ENCODE results near the gene HSPBP1. TPM values are rescaled to one million over a fixed set of nuclear protein-coding genes. Genes with fewer than 3 reads are reported as not detected.

The HSPBP1 gene
- total and polyA plus RNA-seq, 9 of the 15 experiments (the other 6 are each of a cell fraction or from before 2014, with no cell fraction given): 0.83 to 81.3 (median 21.8) TPM

DNA sequence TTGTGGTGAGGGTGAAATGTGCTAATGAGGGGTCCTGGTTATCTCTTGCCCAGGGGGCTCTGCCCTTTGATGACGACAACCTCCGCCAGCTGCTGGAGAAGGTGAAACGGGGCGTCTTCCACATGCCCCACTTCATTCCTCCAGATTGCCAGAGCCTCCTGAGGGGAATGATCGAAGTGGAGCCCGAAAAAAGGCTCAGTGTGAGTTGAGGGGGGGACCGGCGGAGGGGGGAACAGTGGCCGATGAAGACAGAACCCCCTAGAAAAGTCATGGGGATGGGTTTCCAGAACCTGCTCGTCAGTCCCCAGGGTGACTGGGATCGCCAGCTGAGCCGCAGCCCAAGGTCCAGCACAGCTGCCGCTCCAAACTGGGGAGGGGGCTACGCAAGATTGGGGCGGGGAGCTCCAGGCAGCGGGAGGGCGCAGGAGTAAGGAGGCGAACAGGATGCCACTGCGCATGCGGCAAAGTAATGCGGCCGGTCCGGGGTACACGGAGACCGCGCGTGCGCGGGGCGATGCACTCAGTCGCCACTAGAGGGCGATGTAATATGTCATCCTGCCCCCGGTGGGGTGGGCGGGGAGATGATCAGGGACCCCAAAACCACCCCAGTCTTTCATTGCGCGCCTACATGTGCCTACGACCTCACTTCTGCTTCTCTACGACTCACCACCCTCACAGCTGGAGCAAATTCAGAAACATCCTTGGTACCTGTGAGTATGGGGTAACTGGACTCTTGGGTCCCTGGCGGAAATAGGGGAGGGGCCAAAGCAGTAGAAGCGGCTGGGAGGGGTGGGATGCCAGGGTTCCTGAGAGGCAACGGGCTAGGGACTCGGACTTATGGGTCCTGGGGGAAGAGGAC is 21.8 kb upstream of the HSPBP1 start (continued):
- TF ChIP-seq, protein P1, sequence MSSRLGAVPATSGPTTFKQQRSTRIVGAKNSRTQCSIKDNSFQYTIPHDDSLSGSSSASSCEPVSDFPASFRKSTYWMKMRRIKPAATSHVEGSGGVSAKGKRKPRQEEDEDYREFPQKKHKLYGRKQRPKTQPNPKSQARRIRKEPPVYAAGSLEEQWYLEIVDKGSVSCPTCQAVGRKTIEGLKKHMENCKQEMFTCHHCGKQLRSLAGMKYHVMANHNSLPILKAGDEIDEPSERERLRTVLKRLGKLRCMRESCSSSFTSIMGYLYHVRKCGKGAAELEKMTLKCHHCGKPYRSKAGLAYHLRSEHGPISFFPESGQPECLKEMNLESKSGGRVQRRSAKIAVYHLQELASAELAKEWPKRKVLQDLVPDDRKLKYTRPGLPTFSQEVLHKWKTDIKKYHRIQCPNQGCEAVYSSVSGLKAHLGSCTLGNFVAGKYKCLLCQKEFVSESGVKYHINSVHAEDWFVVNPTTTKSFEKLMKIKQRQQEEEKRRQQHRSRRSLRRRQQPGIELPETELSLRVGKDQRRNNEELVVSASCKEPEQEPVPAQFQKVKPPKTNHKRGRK (tag; IDR thresholded peaks at IDR 0.05): no peak
- TF ChIP-seq ARID1B (IDR thresholded peaks at IDR 0.05): no peak
- TF ChIP-seq, protein P2, sequence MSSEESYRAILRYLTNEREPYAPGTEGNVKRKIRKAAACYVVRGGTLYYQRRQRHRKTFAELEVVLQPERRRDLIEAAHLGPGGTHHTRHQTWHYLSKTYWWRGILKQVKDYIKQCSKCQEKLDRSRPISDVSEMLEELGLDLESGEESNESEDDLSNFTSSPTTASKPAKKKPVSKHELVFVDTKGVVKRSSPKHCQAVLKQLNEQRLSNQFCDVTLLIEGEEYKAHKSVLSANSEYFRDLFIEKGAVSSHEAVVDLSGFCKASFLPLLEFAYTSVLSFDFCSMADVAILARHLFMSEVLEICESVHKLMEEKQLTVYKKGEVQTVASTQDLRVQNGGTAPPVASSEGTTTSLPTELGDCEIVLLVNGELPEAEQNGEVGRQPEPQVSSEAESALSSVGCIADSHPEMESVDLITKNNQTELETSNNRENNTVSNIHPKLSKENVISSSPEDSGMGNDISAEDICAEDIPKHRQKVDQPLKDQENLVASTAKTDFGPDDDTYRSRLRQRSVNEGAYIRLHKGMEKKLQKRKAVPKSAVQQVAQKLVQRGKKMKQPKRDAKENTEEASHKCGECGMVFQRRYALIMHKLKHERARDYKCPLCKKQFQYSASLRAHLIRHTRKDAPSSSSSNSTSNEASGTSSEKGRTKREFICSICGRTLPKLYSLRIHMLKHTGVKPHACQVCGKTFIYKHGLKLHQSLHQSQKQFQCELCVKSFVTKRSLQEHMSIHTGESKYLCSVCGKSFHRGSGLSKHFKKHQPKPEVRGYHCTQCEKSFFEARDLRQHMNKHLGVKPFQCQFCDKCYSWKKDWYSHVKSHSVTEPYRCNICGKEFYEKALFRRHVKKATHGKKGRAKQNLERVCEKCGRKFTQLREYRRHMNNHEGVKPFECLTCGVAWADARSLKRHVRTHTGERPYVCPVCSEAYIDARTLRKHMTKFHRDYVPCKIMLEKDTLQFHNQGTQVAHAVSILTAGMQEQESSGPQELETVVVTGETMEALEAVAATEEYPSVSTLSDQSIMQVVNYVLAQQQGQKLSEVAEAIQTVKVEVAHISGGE (CRISPR knock-in tag; IDR thresholded peaks at IDR 0.05): no peak
- TF ChIP-seq, protein P3, sequence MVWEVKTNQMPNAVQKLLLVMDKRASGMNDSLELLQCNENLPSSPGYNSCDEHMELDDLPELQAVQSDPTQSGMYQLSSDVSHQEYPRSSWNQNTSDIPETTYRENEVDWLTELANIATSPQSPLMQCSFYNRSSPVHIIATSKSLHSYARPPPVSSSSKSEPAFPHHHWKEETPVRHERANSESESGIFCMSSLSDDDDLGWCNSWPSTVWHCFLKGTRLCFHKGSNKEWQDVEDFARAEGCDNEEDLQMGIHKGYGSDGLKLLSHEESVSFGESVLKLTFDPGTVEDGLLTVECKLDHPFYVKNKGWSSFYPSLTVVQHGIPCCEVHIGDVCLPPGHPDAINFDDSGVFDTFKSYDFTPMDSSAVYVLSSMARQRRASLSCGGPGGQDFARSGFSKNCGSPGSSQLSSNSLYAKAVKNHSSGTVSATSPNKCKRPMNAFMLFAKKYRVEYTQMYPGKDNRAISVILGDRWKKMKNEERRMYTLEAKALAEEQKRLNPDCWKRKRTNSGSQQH (CRISPR knock-in tag; IDR thresholded peaks at IDR 0.05): 0 out of 2 replicates have a peak, but pooled peaks have one; percentile 29
- TF ChIP-seq, protein P4, sequence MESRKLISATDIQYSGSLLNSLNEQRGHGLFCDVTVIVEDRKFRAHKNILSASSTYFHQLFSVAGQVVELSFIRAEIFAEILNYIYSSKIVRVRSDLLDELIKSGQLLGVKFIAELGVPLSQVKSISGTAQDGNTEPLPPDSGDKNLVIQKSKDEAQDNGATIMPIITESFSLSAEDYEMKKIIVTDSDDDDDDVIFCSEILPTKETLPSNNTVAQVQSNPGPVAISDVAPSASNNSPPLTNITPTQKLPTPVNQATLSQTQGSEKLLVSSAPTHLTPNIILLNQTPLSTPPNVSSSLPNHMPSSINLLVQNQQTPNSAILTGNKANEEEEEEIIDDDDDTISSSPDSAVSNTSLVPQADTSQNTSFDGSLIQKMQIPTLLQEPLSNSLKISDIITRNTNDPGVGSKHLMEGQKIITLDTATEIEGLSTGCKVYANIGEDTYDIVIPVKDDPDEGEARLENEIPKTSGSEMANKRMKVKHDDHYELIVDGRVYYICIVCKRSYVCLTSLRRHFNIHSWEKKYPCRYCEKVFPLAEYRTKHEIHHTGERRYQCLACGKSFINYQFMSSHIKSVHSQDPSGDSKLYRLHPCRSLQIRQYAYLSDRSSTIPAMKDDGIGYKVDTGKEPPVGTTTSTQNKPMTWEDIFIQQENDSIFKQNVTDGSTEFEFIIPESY (CRISPR knock-in tag; IDR thresholded peaks at IDR 0.05): peak; percentile 52; the same call in 1 of the 2 replicates
- TF ChIP-seq, protein P5, sequence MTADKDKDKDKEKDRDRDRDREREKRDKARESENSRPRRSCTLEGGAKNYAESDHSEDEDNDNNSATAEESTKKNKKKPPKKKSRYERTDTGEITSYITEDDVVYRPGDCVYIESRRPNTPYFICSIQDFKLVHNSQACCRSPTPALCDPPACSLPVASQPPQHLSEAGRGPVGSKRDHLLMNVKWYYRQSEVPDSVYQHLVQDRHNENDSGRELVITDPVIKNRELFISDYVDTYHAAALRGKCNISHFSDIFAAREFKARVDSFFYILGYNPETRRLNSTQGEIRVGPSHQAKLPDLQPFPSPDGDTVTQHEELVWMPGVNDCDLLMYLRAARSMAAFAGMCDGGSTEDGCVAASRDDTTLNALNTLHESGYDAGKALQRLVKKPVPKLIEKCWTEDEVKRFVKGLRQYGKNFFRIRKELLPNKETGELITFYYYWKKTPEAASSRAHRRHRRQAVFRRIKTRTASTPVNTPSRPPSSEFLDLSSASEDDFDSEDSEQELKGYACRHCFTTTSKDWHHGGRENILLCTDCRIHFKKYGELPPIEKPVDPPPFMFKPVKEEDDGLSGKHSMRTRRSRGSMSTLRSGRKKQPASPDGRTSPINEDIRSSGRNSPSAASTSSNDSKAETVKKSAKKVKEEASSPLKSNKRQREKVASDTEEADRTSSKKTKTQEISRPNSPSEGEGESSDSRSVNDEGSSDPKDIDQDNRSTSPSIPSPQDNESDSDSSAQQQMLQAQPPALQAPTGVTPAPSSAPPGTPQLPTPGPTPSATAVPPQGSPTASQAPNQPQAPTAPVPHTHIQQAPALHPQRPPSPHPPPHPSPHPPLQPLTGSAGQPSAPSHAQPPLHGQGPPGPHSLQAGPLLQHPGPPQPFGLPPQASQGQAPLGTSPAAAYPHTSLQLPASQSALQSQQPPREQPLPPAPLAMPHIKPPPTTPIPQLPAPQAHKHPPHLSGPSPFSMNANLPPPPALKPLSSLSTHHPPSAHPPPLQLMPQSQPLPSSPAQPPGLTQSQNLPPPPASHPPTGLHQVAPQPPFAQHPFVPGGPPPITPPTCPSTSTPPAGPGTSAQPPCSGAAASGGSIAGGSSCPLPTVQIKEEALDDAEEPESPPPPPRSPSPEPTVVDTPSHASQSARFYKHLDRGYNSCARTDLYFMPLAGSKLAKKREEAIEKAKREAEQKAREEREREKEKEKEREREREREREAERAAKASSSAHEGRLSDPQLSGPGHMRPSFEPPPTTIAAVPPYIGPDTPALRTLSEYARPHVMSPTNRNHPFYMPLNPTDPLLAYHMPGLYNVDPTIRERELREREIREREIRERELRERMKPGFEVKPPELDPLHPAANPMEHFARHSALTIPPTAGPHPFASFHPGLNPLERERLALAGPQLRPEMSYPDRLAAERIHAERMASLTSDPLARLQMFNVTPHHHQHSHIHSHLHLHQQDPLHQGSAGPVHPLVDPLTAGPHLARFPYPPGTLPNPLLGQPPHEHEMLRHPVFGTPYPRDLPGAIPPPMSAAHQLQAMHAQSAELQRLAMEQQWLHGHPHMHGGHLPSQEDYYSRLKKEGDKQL (CRISPR knock-in tag; IDR thresholded peaks at IDR 0.05; ENCODE audit: borderline replicate concordance): no peak
